NOMO-1 treated with DMSO at 0.1 percent for 48 hours (cell line): ENCODE measurements around the gene TRIM37.

ENCODE experiments used
- DNase-seq: peaks from one replicate; lab custom pipeline; 2025; ENCODE audit not compliant: unreplicated experiment; lab: John Stamatoyannopoulos, UW

TRIM37 gene

GRCh38 chr17:58947824-58948223 lies 158.9 kb downstream of the TRIM37 start:
- DNase-seq, result no peak

DNA sequence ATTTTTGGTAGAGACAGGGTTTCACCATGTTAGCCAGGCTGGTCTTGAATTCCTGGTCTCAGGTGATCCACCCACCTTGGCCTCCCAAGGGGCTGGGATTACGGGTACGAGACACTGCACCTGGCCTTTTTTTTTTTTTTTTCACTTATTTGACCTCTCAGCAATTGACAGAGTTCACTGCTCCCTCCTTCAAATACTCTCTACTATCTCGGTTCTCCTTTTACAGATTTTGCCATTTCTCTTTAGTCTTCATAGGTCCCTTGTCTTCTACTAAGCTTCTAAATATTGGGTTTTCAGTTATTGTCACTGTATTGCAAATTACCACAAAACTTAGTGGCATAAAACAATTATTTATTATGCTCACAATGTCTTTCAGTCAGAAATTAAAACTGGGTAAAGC lies 159.3 kb downstream of the TRIM37 start:
- DNase-seq, result no peak

DNA sequence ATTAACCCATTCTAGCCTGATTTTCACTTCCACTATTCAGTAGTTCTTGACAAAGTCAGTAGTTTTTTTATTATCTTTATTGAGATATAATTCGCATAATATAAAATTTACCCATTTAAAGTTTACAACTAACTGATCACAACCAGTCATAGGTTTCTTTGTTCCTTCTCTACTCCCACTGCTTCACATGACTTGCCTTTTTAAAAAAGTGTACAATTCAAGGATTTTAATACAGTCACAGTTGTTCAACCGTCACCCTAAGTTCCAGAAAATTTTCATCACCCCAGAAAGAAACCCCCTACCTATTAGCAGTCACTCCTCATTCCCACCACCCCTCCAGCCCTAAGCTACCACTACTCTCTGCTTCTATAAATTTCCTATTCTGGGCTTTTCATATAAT lies 162.5 kb downstream of the TRIM37 start:
- no peak for DNase-seq

- no peak for DNase-seq
Observed at GRCh38 chr17:58936295-58936694, 170.4 kb downstream of the TRIM37 start.

DNA sequence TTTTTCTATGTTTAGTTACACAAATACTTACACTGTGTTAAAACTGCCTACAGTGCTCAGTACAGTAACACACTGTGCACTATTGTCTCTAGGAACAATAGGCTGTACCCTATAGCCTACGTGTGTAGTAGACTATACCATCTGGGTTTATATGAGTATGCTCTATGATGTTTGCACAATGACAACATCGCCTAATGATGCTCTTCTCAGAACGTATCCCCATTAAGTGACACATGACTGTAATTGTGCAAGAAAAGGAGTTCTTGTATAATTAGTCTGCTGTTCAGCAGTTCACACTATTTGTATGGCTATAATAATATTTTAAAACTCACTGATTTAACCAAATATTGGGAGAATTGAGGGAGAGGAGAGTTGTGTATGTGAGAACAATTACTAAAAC lies 173.7 kb downstream of the TRIM37 start:
- no peak for DNase-seq
